ENCODE data around the gene SLC25A33.

DNA sequence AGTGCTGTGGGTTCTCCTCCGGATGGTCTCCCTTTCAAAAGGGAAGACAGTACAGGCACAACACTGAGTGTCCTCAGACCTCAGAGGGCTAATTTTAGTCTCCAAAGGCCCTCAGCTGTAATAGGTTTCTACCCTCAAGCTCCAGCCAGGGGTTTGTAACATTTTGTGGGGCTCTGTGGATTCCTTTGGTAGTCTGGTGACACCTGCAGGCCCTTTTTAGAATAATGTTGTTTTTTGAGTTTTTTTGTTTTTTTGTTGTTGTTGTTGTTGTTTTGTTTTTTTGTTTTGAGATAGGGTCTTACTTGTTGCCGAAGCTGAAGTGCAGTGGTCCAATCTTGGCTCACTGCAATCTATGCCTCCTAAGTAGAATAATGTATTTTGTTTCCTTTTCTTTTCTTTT lies 34.5 kb downstream of the SLC25A33 start:
- TF ChIP-seq, protein P1, sequence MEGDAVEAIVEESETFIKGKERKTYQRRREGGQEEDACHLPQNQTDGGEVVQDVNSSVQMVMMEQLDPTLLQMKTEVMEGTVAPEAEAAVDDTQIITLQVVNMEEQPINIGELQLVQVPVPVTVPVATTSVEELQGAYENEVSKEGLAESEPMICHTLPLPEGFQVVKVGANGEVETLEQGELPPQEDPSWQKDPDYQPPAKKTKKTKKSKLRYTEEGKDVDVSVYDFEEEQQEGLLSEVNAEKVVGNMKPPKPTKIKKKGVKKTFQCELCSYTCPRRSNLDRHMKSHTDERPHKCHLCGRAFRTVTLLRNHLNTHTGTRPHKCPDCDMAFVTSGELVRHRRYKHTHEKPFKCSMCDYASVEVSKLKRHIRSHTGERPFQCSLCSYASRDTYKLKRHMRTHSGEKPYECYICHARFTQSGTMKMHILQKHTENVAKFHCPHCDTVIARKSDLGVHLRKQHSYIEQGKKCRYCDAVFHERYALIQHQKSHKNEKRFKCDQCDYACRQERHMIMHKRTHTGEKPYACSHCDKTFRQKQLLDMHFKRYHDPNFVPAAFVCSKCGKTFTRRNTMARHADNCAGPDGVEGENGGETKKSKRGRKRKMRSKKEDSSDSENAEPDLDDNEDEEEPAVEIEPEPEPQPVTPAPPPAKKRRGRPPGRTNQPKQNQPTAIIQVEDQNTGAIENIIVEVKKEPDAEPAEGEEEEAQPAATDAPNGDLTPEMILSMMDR (IDR thresholded peaks at IDR 0.05; ENCODE audit: insufficient read depth, low read length, poor library complexity, severe bottlenecking) = peak; percentile 16
- TF ChIP-seq EZH2phosphoT487 (conservative IDR thresholded peaks at IDR 0.05; ENCODE audit: low read length) = no peak

Data from SU-DHL-6 (cell line).